ENCODE results near the gene DTX4.

Gene DTX4

GRCh38 chr11:59223611-59224010 is 51.7 kb downstream of the DTX4 start:
- peaks cover 25% of the 10 kb centered on the region; the same call in 1 of the 2 replicates for H3K4me1 ChIP-seq

GRCh38 chr11:59224351-59224928 is 52.5 kb downstream of the DTX4 start:
- Histone ChIP-seq H3K9ac (no peak overlapping the region), H3K4me1 (peaks cover 25% of the 10 kb centered on the region; the same call in 1 of the 2 replicates), H3K4me2 (peak overlapping the region; percentile 29; the same call in 1 of the 2 replicates), H3K27me3 (no peaks in the 10 kb centered on the region), H3K36me3 (no peaks in the 10 kb centered on the region), H3K27ac (no peak overlapping the region), H3K9me3 (0 out of 2 replicates have a peak, but pooled peaks cover 6% of the 10 kb centered on the region), H4K20me1 (no peaks in the 10 kb centered on the region), H3K4me3 (no peak overlapping the region)
- no peak for TF ChIP-seq Cebpa-rat (IDR thresholded peaks at IDR 0.05)

More at GRCh38 chr11:59223611-59224010, 51.7 kb downstream of the DTX4 start:
- H3K9me3 ChIP-seq = 0 out of 2 replicates have a peak, but pooled peaks cover under 1% of the 10 kb centered on the region
- H4K20me1 ChIP-seq = no peaks in the 10 kb centered on the region
- TF ChIP-seq Cebpa-rat (IDR thresholded peaks at IDR 0.05) = no peak
- no peak overlapping the region for H3K4me2 ChIP-seq
- H3K9ac ChIP-seq = no peak overlapping the region
- H3K36me3 ChIP-seq = no peaks in the 10 kb centered on the region
- H3K27me3 ChIP-seq = no peaks in the 10 kb centered on the region
- no peak overlapping the region for H3K4me3 ChIP-seq
- no peak overlapping the region for H3K27ac ChIP-seq

GRCh38 chr11:59225017-59225416 is 53.1 kb downstream of the DTX4 start:
- no peak overlapping the region for H3K27ac ChIP-seq
- H3K4me2 ChIP-seq = no peak overlapping the region
- H3K9ac ChIP-seq = no peak overlapping the region
- H3K4me1 ChIP-seq = peaks cover 22% of the 10 kb centered on the region; the same call in 1 of the 2 replicates
- TF ChIP-seq Cebpa-rat (IDR thresholded peaks at IDR 0.05) = no peak
- H4K20me1 ChIP-seq = no peaks in the 10 kb centered on the region
- H3K27me3 ChIP-seq = no peaks in the 10 kb centered on the region
- no peaks in the 10 kb centered on the region for H3K36me3 ChIP-seq
- no peak overlapping the region for H3K4me3 ChIP-seq
- H3K9me3 ChIP-seq = 0 out of 2 replicates have a peak, but pooled peaks cover 6% of the 10 kb centered on the region

GRCh38 chr11:59226396-59226795 is 54.5 kb downstream of the DTX4 start:
- H3K27ac ChIP-seq = no peak overlapping the region
- H3K4me1 ChIP-seq = peaks cover 22% of the 10 kb centered on the region; the same call in 1 of the 2 replicates
- no peak overlapping the region for H3K4me3 ChIP-seq
- no peak overlapping the region for H3K4me2 ChIP-seq
- H3K9ac ChIP-seq = no peak overlapping the region
- H3K9me3 ChIP-seq = peaks cover 12% of the 10 kb centered on the region
- H4K20me1 ChIP-seq = no peaks in the 10 kb centered on the region
- no peak for TF ChIP-seq Cebpa-rat (IDR thresholded peaks at IDR 0.05)
- no peaks in the 10 kb centered on the region for H3K27me3 ChIP-seq
- H3K36me3 ChIP-seq = no peaks in the 10 kb centered on the region

GRCh38 chr11:59240322-59240721 is 68.4 kb downstream of the DTX4 start:
- Histone ChIP-seq H3K4me2 (no peak overlapping the region), H3K9me3 (peaks cover 39% of the 10 kb centered on the region), H3K9ac (no peak overlapping the region), H3K4me3 (no peak overlapping the region), H3K27me3 (no peaks in the 10 kb centered on the region), H3K4me1 (no peaks in the 10 kb centered on the region), H3K27ac (no peak overlapping the region), H4K20me1 (no peaks in the 10 kb centered on the region), H3K36me3 (no peaks in the 10 kb centered on the region)
- no peak for TF ChIP-seq Cebpa-rat (IDR thresholded peaks at IDR 0.05)

- H3K9me3 ChIP-seq = peaks cover 37% of the 10 kb centered on the region
Measured at GRCh38 chr11:59243633-59244032, 71.7 kb downstream of the DTX4 start.

GRCh38 chr11:59247531-59248227 is 75.7 kb downstream of the DTX4 start:
- Histone ChIP-seq H3K9me3 (peaks cover 5% of the 10 kb centered on the region), H3K27me3 (no peaks in the 10 kb centered on the region), H4K20me1 (no peaks in the 10 kb centered on the region), H3K4me2 (0 out of 2 replicates have a peak overlapping the region, but pooled peaks have one; percentile 5), H3K4me1 (peaks cover 4% of the 10 kb centered on the region; the same call in 1 of the 2 replicates), H3K36me3 (no peaks in the 10 kb centered on the region), H3K9ac (no peak overlapping the region), H3K4me3 (no peak overlapping the region), H3K27ac (no peak overlapping the region)
- no peak for TF ChIP-seq Cebpa-rat (IDR thresholded peaks at IDR 0.05)

More at GRCh38 chr11:59243633-59244032, 71.7 kb downstream of the DTX4 start:
- Histone ChIP-seq H3K9ac (no peak overlapping the region), H3K4me3 (no peak overlapping the region), H3K4me1 (peaks cover 4% of the 10 kb centered on the region; the same call in 1 of the 2 replicates), H3K27ac (no peak overlapping the region), H3K27me3 (no peaks in the 10 kb centered on the region), H4K20me1 (no peaks in the 10 kb centered on the region), H3K4me2 (no peak overlapping the region), H3K36me3 (no peaks in the 10 kb centered on the region)
- TF ChIP-seq Cebpa-rat (IDR thresholded peaks at IDR 0.05) = no peak

GRCh38 chr11:59249535-59249934 is 77.6 kb downstream of the DTX4 start:
- Histone ChIP-seq H3K4me3 (no peak overlapping the region), H3K9me3 (no peaks in the 10 kb centered on the region; the same call in 1 of the 2 replicates), H3K36me3 (no peaks in the 10 kb centered on the region), H3K27ac (no peak overlapping the region), H3K4me1 (peaks cover 10% of the 10 kb centered on the region), H4K20me1 (no peaks in the 10 kb centered on the region), H3K9ac (no peak overlapping the region), H3K4me2 (no peak overlapping the region), H3K27me3 (no peaks in the 10 kb centered on the region)
- TF ChIP-seq Cebpa-rat (IDR thresholded peaks at IDR 0.05) = peak; percentile 42; the same call in 1 of the 2 replicates

- no peak for TF ChIP-seq Cebpa-rat (IDR thresholded peaks at IDR 0.05)
- Histone ChIP-seq H3K36me3 (no peaks in the 10 kb centered on the region), H3K27ac (no peak overlapping the region), H3K27me3 (no peaks in the 10 kb centered on the region), H3K4me3 (no peak overlapping the region), H3K4me2 (no peak overlapping the region), H3K9ac (no peak overlapping the region), H3K9me3 (no peaks in the 10 kb centered on the region), H3K4me1 (peaks cover 10% of the 10 kb centered on the region), H4K20me1 (no peaks in the 10 kb centered on the region)
Measured at GRCh38 chr11:59253001-59253400, 81.1 kb downstream of the DTX4 start.

- Histone ChIP-seq H3K36me3 (no peaks in the 10 kb centered on the region), H3K4me2 (peak overlapping the region; percentile 13; the same call in 1 of the 2 replicates), H3K27ac (no peak overlapping the region), H3K4me3 (no peak overlapping the region), H3K9me3 (no peaks in the 10 kb centered on the region), H3K9ac (no peak overlapping the region), H4K20me1 (no peaks in the 10 kb centered on the region), H3K27me3 (no peaks in the 10 kb centered on the region), H3K4me1 (peaks cover 10% of the 10 kb centered on the region)
- no peak for TF ChIP-seq Cebpa-rat (IDR thresholded peaks at IDR 0.05)
Measured at GRCh38 chr11:59254286-59254685, 82.4 kb downstream of the DTX4 start.
